ENCODE results near the gene TXNRD3.

Gene TXNRD3

DNA sequence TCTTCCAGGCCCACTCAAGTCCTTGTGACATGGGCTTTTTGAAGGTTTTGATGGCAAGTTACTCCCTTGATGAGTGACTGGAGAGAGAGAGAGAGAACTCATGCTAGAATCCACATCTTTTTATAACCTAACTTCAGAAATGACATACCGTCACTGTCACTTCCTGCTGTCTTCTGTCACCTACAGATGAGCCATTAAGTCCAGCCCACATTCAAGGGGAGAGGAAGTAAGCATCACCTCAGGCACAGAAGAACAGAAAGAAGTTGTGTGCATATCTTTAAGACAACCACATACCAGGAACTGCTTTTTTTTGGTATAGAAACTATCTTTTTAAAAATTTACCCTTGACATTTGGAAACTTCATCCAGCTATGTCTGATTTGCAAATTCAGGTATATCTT lies 16.6 kb upstream of the TXNRD3 start:
- DNase-seq, result peak in 2 of 3 donors; percentile 23 to 24

DNA sequence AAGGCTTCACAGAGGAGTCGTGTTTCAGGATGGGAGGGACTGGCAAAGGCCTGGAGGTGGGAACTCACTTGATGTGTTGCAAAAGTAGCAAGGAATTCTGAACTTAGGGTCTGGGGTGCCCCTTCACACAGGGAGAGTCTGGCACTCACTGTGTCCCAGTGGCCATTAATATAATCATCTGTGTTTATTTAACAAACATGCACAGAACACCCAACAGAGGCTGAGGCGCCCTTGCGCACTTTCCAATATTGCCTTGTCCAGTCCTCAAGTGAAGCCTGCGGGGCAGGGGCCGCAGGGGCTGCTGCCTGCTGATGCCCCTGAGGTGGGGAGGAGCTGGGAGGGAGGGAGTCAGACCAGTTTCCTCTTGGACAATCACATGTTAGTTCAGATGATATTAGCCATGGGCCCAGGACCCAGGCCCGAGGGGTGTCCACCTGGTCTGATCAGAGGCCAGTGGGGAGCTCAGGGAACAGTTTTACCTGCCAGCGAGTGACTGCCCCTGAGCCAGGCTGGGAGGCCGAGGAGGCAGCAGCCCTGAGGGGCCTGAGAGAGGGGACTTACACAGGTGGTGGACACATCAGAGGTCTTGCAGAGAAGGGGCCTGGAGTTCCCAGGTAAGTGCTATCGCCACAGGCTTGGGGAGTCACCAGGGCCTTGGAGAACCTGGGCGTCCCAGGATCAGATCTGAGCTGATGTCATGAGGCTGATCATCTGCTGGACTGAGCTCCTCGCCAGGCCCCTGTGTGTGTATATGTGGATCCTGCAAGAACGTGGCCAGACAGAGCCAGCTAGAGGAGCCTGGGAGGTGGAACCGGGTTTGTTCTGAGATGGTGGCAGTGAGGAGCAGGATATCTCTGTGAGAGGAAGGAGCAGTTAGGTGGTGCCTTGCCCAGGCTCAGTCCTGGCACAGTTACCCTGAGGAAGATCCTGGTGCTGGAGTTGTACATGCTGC lies 13.8 kb upstream of the TXNRD3 start:
- no peak for DNase-seq

DNA sequence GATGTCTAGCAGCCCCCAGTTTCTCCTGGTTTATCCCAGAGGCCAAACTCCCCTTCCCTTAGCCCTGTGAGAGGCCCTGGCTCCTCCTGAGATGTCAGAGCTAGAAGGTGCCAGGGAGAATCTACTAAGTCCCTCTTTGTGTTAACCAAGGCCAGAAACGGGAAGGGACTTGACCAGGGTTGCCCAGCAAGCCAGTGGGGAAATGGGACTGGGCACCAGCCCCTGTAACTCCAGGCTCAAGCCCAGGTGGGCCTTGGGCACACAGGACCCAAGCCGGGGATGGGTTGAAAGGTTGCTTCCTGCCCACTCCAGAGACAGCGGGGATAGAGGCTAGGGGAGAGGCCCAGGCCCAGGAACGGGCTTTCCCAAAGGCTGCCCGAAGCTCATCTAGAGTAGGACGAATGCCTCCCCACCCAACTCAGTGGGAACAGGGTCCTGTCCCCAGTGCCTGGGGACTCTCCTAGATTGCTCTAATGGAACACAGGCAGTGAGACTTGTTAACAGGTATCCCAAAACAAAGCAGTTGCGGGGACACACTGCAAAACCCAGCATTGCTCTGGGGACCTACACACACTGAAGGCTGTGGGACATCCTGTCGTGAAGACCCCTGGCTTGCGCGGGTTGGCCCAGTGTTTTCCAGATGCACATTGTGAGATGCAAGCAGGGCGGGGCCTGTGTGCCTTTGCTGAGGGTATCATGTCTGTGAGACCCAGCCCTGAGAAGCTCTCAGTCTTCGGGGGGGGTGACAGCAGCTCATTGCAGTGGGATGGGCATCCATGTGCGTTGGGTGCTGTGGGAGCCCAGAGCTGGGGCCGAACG lies 12.9 kb upstream of the TXNRD3 start:
- no peak for DNase-seq

DNA sequence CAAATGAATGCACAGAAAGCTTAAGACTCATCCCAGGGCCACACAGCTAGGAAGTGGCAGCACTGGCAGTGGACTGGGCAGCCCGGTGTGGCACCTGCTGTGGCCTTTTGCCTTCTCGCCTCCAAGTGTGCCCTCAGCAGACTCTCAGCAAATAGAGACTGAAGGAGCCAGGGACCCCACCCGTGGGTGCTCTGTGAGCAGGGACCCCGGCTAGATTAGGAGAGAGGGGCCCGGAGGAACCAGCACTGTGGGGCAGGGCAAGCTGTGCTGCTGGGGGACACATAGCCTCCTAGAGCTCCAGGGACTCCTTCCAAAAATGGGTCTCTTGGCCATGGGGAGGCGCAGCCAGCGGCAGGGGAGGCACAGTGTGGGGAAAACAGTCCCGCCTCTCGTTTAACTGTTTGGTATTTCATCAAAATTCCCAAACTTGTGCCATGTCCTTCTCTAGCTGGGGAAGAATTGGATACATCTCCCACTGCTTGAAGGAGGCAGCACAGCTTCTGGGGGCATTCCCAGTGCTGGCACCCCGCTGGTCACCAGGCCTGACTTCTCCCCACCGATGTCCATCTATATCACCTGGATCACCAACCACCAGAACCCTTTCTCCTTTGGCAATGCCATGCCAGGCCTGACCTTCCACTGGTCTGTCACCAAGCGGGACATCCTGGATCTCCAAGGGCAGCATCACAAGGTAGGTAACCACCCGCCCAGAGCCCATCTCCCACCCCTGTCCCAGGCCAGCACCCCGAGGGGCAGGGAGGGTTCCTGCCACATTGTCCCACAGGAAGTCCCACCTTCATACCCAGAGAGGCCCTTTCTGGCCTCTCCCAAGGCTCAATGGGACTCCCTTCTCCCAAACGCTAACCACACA lies 12.0 kb upstream of the TXNRD3 start:
- no peak for DNase-seq

DNA sequence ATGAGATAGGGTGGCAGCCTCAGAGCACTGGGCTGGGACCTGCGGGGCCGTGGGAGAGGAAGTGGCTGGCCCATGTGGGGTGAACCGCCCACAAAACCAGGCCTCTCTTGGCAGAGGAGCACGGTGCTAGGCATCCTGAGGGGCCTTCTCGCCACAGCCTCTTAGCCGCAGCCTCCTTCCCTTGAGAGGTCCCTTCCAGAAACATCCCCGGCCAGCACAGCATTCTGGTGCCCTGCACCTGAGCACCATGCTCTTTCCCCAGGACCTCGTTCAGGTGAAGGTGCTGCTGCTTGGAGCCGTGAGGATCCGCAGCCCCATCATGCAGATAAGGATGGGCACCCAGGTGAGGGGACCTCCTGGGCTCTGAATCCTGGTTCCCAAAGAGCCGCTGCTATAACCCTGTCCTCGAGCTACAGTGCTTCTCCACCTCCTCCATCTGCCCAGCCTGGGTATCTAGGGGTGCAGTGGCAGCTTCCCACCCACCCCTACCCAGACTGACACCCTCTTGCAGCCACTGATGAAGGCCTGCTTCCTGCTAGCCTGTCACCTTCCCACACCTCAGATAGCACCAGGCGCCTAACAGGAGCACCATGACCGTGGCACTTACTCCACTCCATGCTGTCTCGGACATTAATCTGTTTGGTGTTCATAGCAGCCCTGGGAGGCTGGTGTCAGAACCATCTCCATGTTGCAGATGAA lies 11.2 kb upstream of the TXNRD3 start:
- no peak for DNase-seq

DNA sequence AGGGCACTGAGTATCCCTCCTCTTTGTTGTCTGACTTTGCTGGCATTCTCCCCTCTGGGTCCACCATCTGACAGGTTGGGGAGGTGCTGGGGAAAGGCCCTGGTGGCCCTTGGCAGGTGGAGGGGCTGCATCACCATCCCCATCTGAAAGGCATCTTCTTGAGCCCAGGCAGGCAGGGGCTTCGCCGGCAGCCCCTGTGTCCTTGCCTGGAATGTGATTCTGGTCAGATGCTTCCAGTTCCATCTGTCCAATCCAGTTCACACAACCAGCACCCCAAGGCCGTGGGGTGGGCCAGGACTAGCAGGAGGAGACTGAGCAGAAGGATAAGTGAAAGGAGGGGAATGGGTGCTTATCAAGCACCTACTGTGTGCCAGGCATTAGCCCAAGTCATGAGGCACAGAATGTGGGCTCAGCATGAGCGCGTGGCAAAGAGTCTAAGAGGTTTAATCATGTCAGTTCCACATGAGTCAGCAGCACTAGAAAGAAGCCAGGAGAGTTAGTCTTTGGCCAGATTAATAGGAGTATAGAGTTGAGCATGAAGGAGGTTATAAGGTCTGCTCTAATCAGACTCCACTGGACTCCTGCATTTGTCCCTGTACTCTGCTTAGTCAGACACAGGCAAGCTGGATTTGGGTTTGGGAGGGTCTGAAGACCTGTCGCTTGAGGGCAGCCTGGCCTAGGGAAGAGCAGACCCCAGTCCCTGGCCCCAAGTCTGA lies 10.5 kb upstream of the TXNRD3 start:
- DNase-seq, result no peak

DNA sequence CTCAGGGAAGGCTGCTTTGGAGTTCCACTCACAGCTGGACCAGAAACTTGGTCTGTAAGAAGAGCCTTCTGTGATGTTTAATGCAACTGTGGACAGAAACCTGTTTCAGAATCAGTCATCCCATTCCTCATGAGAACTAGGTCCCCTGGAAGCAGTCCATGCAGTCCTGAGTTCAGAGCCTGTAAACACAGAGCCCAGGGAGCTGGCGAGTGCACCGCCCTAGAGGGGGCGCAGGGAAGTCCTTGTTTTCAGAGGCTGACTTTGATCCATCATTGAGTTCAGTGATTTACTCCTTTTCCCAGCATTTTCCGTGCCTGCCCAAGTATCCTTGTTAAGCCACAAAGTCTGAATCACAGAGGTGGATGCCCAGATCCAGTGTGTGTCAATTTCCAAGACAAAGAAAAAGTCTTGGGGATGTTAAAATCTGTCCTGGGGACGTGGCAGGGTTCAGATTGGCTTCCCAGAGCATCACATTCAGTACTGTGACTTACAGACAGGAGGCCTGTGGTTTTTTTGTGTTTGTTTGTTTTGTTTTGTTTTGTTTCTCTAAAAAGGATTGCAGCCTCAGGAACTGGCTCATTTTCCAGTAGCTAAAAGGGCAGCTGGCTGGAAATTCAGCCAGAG lies 9.8 kb upstream of the TXNRD3 start:
- DNase-seq, result no peak

DNA sequence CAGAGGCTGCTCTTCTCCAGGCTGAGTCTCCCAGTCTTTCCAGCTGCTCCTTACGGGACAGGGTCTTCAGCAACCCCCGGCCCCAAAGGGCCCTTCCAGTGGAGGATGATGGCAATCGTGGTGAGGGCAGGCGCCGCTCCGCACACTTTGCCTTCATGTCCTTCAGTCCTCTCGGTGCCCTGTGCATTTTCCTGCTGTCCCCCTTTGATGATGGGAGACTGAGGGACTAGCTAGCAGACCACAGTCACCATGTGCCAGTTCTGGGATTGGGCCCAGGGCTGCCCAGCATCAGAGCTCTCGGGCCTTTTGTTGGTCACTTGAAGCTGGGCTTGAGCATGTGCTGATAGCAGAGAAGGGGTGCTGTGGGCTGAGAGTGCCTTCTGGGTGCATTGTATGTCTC lies 8.8 kb upstream of the TXNRD3 start:
- no peak for DNase-seq

DNA sequence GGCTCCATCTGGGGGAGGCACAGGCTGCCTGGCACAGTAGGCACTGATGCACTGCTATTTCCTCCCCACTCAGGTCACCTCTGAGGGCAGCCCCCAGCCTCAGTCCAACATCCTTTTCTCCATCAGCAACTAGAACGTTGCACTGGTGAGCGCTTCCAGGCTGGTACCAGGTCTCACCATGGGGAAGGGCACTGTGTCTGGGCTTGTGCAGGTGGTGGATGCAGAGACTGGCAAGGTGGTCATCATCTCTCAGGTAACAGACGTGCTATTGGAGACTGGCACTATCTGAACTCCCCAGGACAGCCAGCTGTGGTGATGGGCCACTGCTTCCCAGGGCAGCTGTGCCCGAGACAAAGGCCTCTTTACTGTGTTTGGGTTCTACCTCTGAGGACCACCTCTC lies 8.3 kb upstream of the TXNRD3 start:
- no peak for DNase-seq

DNA sequence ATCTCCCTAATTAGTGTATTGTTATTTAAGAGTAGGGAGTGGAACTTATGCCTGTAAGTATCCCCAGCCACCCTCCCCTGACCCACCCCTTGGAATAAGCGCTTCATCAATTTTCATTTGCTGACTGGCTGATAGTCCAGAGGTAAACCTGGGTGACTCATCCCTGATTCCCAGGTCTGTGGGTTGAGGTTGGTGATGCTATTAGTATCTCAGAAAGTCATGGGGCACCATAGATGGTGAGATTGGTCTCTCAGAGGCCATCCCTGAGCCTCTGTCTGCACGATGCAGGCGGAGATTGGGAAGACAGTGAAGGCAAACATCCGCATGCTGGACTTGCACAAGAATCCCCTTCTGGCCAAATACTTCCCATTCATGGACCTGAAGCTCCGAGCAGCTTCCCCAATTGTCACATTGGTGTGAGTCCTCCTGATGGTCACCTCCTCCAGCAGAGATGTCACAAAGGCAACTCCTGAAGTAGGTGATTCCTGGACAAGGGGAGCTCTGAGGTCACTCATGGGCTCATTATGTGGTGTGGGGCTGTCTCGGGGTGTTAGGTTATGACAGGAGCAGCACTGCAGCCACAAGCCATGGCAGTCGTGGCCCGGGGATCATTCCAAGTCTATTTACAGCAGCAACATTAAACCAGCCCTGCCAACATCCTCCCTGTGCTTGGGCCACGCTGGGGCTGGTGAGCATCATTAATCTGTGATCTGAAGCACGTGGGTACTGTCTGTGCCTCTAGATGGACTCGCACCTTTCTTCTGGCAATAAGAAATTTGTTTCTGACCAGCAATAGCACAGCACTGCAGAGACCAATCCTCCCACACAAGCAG lies 6.8 kb upstream of the TXNRD3 start:
- peak; percentile 35 to 60 (median 44) for DNase-seq

DNA sequence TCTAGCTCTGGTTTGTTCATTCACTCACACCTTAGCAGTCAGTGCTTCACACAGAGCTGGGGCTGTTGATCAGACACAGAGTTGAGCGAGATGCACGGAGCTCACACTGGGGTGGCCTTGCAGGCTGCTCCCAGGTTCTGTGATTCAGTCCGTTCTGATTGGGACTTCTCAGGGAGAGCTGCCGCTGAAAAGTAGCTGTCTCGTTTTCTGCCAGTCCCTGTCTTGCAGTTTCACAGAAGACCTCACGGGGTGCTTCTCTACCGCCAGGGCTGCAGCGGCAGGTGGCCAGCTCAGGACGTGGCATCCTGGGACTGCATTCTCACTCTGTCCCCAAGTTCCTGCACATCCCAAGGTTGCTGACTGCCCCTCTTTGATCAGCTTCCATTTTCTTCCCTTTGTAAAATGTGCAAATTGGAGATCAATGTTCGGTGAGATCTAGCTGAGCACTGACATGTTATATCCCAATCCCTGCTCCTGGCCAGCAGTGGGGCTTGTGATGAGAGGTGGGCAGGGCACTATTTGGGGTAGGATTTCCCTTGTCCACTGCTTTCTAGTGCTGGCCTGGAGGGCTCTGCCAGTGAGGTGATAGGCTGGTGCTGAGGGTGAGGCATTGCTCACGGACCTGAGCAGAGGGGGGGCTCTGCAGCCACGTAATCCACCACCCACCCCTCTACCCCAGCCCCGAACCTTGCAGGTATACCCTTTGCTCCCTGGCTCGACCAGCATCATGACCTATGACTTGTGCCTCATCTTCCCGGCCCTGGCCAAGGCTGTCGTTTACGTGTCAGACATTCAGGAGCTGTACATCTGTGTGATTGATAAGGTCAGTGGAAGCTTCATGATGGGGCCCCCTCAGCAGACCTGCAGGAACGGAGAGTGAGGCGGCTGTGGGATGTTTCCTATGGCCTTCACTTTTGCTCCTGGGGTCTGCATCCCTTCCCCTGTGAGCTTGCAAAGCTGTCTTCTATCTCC lies 5.3 kb upstream of the TXNRD3 start:
- DNase-seq, result no peak

DNA sequence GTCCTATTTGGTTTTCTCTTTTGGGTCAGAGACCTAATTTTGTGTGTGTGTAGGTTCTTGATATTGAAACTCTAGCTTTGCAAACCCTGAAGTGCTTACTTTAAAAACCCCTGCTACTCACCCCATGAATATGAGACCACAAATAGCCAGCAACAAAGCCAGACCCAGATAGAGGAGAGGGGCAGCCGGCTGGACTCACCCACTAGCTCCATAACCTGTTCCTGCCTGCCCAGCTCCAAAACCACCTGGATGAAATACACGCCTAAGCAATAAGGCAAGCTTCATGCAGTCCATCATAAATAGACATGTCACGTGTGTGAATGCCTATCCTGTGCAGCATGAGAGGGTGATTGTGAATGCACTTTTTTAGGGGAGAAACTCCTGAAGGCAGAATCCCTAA lies 3.7 kb upstream of the TXNRD3 start:
- DNase-seq, result no peak

DNA sequence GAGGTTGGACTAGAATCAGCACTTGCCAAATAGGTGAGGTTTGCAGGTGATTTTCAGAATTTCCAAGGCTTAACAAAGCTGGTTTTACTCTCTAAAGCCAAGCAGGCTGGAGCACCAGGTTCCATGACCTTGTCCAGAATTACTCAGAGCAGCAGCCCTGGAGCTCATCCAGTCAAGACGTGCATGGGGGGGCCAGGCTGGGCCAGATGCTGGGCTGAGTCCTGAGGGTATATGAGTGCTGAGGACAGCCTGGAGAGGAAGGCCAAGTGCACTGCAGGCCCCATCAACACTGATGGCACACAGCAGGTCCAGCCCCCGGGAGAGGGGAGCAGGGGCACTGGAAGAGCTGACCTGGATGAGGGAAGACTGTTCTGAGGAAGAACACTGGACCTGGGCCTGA lies 3.0 kb upstream of the TXNRD3 start:
- DNase-seq, result no peak

DNA sequence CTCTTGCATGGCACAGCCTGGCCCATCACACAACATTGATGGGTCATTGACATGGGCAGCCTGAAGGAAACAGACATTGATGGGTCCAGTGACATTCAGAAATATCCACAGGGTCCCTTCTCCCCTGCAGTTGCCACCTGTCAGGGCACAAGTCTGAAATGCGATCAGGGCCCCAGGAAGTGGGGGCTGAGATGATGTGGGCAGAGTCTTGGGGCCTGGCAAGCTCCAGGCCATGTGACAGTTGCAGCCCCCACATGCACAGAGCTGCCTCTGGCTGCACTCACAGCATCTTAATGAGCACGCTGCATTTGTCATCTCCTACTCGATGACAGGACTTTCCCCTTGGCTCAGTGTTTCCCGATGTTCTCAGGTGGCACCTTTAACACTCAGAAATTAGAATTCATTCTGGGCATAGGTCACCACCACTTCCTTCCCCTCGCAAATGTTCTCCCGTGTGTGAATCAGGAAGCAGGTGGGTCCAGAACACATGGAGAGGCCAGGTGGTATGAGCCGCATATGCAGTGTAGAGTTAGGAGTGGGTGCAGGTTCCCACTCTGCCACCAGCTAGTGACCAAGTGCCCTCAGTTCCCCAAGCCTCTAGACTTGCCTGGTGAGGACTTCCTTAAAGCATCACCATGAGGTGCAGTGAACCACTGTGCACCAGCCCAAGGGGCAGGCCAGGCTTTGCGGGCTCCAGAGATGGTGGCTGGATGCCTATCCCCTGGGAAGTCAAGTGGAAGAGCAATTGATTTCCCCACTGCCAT lies 1.6 kb upstream of the TXNRD3 start:
- peak in 1 of 3 donors; percentile 9 for DNase-seq

DNA sequence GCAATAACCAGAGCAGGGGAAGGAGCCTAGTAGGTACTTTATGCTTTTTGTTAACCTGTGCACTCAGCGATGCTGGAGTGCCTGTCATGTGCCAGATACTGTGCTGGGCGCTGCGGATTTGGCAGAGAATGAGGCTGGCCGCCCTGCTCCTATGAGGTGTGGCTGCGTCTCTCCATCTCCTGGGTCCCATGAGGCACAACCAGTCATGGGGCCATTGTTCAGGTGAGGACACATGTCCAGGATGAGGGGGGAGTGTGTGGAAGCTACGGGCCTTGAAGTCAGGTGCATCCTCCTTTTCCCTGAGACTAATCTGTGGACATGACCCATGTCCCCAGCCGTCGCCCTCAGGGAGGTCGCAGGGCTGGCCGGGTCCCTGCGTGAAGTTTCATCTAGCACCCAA lies 963 bp upstream of the TXNRD3 start:
- DNase-seq, result no peak

DNA sequence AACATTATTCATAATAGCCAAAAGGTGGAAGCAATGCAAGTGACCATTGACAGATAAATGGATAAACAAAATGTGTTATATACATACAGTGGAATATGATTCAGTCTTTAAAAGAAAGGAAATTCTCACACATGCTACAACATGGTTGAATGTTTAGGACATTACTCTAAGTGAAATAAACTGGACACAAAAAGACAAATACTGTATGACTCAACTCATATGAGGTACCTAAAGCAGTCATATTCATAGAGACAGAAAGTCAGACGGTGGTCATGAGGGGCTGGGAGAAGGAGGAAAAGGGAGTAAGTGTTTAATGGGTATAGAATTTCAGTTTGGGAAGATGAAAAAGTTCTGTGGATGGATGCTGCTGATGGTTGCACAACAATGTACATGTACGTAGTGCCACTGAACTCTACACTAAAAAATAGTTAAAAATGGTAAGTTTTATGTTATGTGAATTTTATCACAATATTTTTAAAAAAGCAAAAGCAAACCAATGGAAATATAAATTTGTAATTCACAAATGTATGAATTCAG lies 5.3 kb downstream of the TXNRD3 start:
- DNase-seq, result no peak

DNA sequence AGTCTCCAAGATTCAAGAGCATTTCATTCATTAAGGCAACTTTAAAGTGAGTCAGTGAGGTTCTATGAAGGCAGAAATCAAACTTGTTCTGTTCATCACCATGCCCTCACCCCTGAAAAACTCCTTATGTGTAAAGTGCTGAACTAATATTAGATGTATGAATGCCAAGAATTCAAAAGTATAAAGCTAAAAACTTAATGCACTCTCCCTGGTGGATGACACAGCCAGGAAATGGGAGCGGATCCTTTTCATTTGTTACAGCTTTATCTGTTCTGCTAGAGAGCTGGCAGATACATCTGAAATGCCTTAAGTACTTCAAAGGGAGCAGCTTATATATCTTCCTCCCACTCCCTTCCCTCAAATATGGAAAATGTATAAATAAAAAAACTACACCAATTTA lies 8.2 kb downstream of the TXNRD3 start:
- DNase-seq, result no peak

DNA sequence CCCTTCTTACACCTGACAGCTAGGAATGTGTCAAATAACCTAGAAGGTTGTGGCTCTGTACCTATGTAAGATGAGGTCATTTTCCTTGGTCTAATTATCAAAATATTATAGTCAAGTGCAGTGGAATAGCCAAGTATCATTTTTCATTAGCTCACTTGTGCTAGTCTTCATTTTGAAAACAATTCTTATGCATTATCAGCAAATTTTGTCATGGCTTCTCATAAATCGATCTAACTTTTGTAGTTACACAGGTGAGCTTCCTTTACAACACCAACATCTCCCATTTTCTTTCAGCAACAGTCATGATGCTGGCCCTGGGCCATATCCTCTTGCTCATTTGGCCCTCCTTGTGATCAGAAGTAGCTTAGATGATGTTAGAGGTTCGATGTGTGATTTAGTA lies 10.3 kb downstream of the TXNRD3 start:
- DNase-seq, result no peak

Measured in suppressor macrophage treated with lipopolysaccharide for 1 hour (primary cell).